Amygdala (tissue), 56 donors: Measurements from ENCODE around the gene FGF14.
"Not testable (repeated sequence)": the region's sequence is repeated elsewhere in the genome, so short reads cannot be mapped to it uniquely, and the experiment has no call there.

Experiments used
- DNase-seq, 56 donors: peaks; one replicate each; lab custom pipeline; 2025; lab: John Stamatoyannopoulos, UW

The FGF14 gene

DNA sequence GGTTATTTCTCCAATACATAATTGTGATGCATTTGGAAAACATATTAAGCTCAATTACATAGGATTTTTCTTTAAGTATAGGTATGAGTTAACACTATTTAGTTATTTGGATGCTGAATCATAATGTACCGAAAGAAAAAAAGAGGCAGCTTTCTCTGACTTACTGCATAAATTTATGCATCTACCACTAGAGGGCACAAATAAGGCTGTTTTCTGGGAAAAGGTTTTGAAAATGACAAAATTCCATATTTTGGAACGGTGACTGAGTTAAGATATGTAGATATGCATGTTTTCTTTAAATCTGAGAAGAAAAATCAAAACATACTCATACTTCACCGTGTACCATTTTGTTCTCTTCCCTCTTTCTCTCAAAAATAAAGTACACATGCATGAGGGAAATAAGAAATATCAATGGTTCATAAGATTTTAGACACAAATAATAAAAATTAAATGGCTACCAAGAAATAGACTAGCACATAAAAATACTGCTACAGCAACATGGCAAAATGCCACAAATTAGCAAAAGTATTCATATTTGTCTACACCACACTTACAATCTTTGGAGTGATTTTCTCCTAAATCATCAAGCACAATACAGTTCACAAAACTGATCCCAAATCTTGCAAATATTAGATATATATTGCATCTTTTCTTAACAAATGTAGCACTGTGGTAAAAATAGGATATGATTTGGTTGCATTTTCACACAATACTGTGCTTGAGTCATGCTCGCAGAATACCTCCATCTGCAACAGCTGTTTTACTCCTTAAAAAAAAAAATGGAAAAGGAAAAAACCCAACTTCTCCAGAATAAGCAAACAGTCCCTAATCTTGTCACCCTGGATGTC, 260.0 kb downstream of the FGF14 start:
- no peak for DNase-seq

DNA sequence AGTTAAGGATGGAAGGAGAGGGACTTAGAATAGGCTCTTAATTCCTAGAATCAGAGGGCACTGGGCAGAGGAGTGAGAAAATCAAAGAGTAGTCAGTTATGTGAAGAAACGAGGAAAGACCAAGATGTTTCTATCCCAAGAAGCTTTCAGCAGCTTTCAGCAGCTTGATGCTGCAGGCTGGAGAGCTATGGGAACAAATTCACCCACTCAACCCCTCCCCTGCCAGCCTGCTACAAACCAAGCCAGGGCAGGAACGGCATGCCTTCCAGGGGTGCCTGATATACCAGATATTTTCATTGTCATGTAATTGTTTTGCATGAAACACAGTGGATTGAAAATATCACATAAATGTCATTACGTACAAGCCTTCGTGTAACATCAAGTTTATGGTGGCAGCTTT, 262.2 kb downstream of the FGF14 start:
- no peak for DNase-seq

DNA sequence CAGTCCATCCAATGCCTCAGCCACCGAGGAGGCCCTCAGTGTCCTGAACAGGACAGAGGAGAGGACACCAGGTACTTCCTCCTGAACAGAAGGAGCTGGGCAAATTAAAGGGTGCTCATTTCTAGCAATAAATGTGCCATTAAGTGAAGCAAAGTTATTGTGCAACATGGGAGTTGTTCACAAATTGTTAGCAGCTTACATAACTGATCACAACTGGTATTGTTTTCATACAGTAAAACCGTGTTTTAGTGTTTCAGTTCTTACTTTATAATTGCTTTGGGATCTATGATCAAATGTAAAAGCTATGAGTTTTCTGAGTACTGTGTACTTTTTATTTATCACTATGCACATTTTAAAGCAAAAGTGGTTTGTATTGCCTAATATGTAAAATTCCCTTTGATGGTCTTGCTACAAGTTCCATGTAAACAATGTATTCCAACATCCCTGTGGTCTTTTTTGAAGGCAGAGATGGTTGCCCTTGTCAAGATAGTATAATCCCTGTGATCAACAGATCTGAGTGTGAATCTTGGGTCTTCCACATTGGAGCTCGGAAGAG, 263.1 kb downstream of the FGF14 start:
- no peak for DNase-seq

DNA sequence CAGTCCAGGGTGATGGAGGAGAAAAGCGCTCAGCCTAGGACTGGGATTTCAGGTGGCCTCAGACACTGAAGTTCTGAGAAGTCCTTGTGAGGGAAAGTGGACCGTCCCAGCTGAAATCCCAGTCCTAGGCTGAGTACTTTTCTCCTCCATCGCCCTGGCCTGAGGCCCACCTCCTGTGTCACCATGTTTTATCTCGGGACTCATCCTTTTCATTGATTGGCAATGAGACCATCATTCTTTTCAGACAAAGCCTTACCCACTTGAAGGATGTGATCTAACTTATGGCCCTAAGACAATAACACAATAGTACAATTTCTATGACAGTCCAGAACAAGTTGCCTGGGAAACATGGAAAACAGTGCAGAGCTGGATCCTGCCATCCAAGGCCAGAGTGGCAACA, 263.9 kb downstream of the FGF14 start:
- DNase-seq: not testable (repeated sequence)

DNA sequence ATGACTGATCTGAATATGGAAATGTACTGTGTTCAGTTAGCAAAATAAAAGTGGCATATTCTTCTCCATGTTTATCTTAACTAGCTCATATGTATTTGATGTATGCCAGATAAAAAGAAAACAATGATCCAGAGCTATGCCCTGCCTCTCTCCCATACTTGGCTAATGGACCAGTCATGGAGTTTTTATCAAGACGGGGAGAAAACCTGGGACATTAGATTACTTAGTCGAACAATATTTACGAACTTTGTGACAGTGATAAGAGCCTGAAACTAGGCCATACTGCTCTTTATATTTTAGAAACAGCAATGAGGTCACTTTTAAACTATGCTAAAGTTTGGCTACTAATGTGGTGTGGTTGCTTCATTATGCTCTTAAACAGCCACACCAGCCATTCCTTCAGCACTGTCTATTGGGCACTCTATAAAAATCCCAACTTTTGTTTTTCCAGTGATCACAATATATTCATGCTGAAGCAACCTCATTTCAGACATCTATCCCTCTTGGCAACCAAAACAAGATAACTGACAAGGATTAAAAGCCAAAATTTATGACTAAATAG, 265.0 kb downstream of the FGF14 start:
- DNase-seq: no peak

DNA sequence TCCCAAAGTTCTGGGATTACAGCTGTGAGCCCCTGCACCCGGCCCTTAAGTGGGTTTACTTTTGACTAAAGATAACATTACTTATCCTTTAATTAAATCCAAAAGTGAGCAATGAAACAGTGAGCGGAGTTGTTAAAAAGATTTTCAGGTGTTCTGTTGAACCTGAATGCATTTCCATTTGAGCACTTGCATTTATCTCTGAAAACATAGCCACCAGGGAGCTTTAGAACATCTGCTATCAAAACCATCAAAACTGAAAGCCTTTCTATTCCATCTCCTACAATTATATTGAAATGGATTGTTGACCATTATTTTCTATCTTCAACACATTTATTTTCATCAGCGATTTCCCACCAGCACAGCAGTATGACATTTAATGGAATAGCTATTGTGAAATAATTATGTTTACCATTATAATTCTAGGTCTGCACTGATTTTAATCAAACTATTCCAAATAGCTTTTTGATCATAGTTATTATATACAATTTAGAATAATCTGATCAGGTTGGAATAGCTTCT, 269.0 kb downstream of the FGF14 start:
- no peak for DNase-seq

DNA sequence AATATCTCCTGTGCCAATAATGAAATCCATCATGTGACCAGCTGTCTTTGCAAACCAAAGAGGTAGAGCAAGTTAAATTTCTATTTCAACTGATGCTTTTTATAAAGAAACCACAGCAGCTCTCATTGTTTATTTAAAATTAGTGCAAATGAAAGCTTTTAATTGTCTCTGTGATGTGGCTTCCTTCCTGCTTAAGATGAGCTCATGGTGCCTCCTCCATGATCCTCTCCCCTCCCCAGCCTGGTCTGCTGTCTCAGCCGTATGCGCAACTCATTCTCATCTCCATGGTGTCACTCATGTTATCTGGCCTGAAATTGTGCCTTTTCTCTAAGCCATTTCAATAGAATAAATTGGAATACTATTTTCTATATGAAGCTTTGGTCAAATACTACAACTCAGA, 270.6 kb downstream of the FGF14 start:
- no peak for DNase-seq

DNA sequence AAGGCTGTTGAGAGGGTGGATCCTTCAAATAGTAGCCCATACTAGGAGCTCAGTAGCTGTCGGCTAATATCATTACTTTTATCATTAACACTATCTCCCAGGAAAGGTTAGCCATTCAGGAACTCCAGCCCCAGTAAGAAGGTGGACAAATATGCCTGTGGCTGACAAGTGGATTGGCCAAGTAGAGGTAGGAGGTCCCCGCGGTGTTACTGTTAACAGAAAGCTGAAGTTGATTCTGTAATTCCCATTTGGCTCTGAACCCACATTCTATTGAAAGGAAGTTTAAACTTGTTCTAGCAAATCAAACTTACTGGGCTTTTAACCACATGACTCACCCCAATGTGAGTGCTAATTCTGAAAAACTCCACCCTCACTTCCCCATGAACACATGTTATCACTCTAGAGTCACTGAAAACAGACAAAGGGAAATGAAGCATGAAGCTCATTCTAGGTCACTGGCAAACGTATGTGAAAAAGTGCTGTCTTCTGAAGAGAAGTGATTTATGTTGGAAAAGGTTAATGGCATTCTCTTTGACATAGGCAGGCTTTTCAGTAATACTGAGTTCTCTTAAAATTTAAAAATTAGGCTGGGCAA, 273.5 kb downstream of the FGF14 start:
- no peak for DNase-seq

DNA sequence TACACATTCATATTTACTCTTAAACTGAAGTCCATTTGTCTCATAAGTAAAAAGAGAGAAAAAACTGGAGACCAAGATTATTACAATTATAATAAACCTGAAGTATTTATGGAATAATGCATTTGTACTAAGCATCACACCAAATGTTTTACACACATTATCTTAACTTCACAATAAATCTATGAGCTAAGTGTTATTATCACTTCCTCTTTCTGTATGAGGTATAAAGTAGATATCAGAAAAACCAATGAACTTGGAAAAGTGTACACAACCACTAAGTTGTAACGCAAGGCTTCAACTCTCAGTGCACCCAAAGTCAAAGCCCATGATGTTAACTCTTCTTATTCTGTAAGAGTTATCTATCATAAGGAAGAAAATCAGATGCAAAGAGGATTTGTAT, 274.7 kb downstream of the FGF14 start:
- no peak for DNase-seq

DNA sequence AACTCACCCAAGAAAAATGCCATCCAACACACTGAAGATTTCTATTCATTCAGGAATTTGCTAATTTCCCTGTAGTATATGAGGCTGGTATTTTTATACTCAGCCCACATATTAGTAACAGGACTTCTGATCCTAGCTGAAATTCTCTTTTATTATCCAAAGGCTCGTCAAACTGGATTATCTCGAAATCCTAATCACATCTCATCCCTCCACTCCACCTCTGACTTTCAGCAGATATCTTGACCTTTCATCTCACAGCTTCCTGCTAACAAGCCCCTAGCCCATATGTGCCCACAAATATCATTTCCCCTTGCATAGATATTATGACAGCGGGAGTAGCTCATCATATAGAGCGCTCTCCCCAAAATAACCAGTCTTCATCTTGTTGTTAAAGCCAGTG, 279.7 kb downstream of the FGF14 start:
- DNase-seq: no peak

DNA sequence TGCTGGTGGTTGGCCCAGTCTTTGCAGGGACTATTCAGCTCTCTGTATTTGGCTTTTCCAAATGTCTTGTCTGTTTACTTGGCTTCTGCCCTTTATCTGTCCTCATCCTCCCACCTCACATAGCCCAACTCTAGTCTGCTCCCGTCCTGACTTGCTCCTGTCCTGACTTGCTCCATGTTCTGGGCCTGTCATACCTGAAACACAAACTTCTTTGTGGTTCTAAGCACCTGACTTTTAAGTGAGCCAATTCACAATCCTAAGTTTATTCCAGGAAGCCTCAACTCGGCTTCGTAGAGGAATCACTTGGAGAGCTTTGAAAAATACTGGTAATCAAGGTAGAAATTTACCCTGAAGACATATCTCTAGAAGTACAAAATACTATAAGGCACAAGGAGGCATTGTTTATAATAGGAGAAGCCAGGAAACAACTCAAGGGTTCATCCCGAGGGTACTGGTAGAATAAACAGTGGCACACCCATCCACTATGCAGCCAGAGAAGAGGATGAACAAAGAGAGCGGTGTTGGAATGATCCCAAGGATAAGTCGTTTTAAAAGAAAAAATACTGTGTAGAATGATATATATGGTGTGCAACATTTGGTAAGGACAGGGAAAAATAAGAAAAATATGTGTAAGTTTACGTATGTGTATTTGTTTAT, 284.5 kb downstream of the FGF14 start:
- no peak for DNase-seq

DNA sequence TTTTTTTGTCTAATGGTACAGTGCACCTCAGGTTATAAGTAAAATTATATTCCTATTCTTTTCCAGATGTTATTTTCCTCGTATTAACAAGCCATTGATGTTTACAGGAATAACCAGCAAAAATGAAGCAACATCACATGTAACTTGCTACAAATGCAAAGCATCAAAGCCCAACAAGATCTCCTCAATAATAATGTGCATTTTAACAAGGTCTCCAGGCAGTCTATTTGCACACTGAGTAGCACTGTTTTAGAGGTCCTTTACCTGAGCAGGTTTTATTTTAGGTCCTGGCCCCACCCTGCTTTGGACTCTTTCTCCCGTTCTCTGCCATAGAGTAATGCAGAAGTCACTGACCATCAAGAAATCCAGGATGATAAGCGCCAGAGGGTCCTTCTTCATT, 298.4 kb downstream of the FGF14 start:
- no peak for DNase-seq

DNA sequence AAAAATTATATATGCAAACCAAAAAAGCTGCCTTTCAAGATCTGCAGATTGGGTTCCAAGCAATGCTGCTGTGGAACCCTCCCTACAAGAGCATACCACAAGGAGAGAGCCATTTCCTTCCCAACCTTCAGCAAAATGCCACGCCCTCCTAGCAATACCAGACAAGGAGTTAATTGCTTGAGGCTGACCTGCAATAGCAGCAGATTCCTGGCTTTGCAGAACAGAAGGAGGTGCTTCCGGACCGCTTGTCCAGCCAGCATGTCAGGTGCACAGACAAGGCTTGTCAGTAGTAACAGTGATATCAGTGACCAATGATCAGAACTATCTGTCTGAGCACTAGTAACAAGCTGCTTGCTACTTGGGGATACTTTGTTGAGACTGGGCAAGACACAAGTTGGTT, 301.6 kb downstream of the FGF14 start:
- no peak for DNase-seq

DNA sequence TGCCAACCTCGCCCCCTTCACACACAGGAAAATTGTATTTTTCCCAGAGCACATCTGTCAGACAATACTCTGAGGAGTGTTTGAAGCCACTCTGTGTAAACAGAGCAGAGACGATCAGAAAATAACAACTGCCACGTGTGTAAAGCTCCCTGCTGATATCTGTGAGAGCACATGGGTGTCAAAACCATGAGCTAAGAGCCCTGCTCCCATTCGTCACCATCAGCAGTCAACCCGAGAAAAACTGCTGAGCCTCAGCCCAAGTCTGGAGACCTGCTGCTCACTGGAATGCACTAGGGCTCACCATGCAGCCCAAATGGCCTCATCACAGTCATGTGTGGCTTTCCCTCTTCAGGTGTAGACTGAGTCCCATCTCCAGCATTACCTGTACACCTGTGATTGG, 304.1 kb downstream of the FGF14 start:
- DNase-seq: no peak

DNA sequence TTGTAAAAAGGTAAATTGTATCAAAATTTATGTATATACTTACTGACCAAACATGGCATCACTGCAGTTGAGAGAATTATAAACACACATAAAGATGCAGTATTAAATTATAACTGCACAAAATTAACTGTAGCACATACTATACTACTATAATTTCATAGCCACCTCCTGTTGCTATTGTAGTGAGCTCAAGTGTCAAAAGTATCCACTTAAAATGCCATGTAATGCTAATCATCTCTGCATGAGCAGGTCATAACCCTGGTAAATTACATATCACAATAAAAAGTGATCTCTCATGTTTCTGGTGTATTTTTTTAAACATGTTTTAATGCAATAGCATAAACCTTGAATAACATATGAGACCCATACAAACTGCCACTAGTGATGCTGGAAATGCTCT, 308.6 kb downstream of the FGF14 start:
- DNase-seq: not testable (repeated sequence)

DNA sequence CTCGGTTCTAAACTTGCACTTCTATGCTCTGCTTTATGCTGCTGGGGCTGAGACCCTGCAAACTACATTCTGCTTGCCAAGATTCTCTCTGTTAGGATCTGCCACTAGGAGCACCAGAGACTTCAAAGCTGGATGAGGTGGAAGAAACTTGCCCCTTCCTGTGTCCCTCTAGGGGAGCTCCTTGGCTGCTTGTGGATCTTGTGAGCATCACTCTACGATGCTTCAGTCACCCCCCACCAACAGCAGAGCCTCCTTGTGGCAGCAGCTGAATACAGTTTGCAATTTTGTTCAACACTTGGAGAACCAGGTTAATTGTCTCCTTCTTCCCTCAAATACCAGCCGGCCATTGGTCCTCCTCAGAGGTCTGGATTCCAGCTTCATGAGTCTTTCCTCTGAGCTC, 310.6 kb downstream of the FGF14 start:
- no peak for DNase-seq

DNA sequence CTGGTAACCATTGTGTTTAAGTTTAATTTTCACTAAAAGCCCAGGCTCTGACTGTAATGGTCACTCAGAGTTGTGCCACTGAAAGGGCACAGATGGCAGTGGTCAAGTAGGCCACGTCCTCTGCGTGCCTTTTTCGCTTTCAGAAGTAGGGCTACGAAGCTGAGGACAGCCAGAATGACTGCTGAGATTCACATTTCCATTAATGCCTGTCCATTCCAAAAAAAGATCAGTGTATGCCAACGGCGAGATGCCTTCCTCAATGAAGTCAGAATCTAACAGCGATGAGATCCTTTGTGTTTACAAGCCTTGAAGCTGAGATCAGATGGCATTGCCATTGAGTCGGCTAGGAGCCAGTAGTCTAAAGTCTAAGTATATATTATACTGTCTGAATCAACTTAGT, 311.3 kb downstream of the FGF14 start:
- no peak for DNase-seq

DNA sequence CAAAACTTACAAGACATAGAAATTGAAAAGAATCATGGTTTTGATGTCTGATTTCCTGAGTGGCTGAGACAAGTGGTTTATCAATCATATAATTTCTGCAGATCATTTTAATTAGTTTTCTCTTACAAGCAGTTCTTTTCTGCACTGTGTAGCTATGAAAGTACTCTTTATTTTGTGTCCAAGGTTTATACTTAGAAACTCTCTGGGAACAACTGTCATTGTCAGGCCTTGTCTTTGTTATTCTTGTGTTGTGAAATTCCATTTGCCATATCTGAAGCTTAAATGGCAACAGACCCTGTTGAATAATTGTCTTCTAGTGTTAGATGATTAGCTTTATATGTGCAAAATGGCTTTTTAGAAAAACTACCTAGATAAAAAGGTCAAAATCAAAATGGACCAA, 312.1 kb downstream of the FGF14 start:
- DNase-seq: no peak

DNA sequence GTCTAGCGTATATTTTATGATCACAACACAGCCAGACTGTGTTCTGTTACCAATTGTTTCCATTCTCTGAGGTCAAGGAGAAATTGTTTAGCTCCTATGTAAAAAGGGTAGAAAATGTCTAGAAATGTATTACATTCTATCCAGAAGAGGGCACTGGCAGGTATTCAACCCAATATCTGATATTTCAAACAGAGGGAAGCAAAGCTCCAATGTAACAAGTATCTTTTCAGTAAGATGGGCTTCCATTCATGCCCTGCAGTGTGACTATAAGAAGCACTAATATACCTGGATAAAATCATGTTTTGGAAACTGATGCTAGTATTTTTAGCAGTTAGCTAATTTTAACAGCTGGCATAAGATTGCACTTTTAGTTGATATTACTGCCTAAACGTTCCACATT, 312.7 kb downstream of the FGF14 start:
- DNase-seq: no peak

DNA sequence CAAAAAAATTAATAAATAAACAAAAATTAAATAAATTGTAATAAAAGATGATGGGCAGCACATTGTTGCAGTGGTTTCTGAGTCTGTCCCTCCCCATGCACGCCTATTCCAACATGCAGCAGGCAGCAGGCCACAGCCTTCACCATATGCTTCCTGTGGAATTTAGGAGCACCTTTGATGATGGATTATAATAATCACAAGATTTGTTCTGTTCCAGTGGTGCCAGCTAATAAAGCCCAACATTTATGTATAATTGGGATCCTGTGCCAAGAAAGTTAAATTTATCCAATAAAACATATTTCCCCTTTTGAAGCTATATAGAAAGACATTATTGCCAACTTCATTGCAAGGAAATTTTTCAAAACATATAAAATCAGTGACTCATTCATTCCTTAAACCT, 328.6 kb downstream of the FGF14 start:
- no peak for DNase-seq

DNA sequence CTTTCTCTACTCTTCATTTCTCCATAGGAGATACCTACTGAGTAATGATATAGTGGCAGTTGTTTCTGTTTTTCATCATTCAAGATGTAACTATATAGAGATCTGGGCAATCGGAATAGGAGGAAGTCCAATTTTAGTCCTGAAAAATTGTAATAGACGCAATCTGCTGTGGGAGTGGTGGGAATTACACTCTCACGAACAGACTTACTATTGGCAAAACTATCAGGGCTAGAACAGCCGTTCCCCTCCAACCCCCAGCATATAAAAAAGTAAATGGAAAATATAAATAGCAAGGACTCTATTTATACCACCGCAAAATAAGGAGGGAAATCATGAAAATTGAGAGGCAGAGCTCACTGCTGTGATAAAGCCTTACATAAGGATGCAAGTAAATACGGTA, 330.1 kb downstream of the FGF14 start:
- no peak for DNase-seq
